ENCODE data around the gene RHBDL2.

The RHBDL2 gene

GRCh38 chr1:38962560-38962959 lies 20.9 kb upstream of the RHBDL2 start:
- Histone ChIP-seq H3K79me2 (ENCODE audit: control insufficient read depth, insufficient read depth, low read length, unreplicated experiment) (no peaks in the 10 kb centered on the region), H2AFZ (ENCODE audit: low read length, unreplicated experiment) (peak overlapping the region; percentile 49), H3K27me3 (ENCODE audit: insufficient read depth, low read length) (no peaks in the 10 kb centered on the region), H3K36me3 (ENCODE audit: insufficient read depth, low read length) (no peaks in the 10 kb centered on the region), H3K27ac (ENCODE audit: low read depth, low read length) (peak overlapping the region; percentile 96), H3K4me3 (ENCODE audit: low read depth, low read length) (peak overlapping the region; percentile 46), H3K4me1 (ENCODE audit: control insufficient read depth, insufficient read depth, low read length, unreplicated experiment) (peaks cover 38% of the 10 kb centered on the region)

GRCh38 chr1:38962113-38962512 lies 20.5 kb upstream of the RHBDL2 start:
- Histone ChIP-seq H2AFZ (ENCODE audit: low read length, unreplicated experiment) (peak overlapping the region; percentile 49), H3K79me2 (ENCODE audit: control insufficient read depth, insufficient read depth, low read length, unreplicated experiment) (no peaks in the 10 kb centered on the region), H3K4me3 (ENCODE audit: low read depth, low read length) (peak overlapping the region; percentile 46), H3K27me3 (ENCODE audit: insufficient read depth, low read length) (no peaks in the 10 kb centered on the region), H3K36me3 (ENCODE audit: insufficient read depth, low read length) (no peaks in the 10 kb centered on the region), H3K27ac (ENCODE audit: low read depth, low read length) (peak overlapping the region; percentile 96), H3K4me1 (ENCODE audit: control insufficient read depth, insufficient read depth, low read length, unreplicated experiment) (peaks cover 38% of the 10 kb centered on the region)

- Histone ChIP-seq H3K4me1 (ENCODE audit: control insufficient read depth, insufficient read depth, low read length, unreplicated experiment) (peaks cover 38% of the 10 kb centered on the region), H3K36me3 (ENCODE audit: insufficient read depth, low read length) (no peaks in the 10 kb centered on the region), H3K79me2 (ENCODE audit: control insufficient read depth, insufficient read depth, low read length, unreplicated experiment) (no peaks in the 10 kb centered on the region), H3K27me3 (ENCODE audit: insufficient read depth, low read length) (no peaks in the 10 kb centered on the region), H2AFZ (ENCODE audit: low read length, unreplicated experiment) (peak overlapping the region; percentile 67), H3K4me3 (ENCODE audit: low read depth, low read length) (no peak overlapping the region), H3K27ac (ENCODE audit: low read depth, low read length) (peak overlapping the region; percentile 52)
Measured at GRCh38 chr1:38958967-38959366, 17.3 kb upstream of the RHBDL2 start.

GRCh38 chr1:38953433-38953860 lies 11.8 kb upstream of the RHBDL2 start:
- Histone ChIP-seq H3K27me3 (ENCODE audit: insufficient read depth, low read length) (no peaks in the 10 kb centered on the region), H3K4me3 (ENCODE audit: low read depth, low read length) (no peak overlapping the region), H3K79me2 (ENCODE audit: control insufficient read depth, insufficient read depth, low read length, unreplicated experiment) (no peaks in the 10 kb centered on the region), H2AFZ (ENCODE audit: low read length, unreplicated experiment) (peak overlapping the region; percentile 91), H3K27ac (ENCODE audit: low read depth, low read length) (0 out of 2 replicates have a peak overlapping the region, but pooled peaks have one; percentile 13), H3K4me1 (ENCODE audit: control insufficient read depth, insufficient read depth, low read length, unreplicated experiment) (peaks cover 10% of the 10 kb centered on the region), H3K36me3 (ENCODE audit: insufficient read depth, low read length) (no peaks in the 10 kb centered on the region)

- Histone ChIP-seq H3K79me2 (ENCODE audit: control insufficient read depth, insufficient read depth, low read length, unreplicated experiment) (no peaks in the 10 kb centered on the region), H3K27ac (ENCODE audit: low read depth, low read length) (no peak overlapping the region), H3K4me1 (ENCODE audit: control insufficient read depth, insufficient read depth, low read length, unreplicated experiment) (peaks cover 8% of the 10 kb centered on the region), H3K4me3 (ENCODE audit: low read depth, low read length) (no peak overlapping the region), H2AFZ (ENCODE audit: low read length, unreplicated experiment) (no peak overlapping the region), H3K27me3 (ENCODE audit: insufficient read depth, low read length) (no peaks in the 10 kb centered on the region), H3K36me3 (ENCODE audit: insufficient read depth, low read length) (no peaks in the 10 kb centered on the region)
Measured at GRCh38 chr1:38950553-38950952, 8.9 kb upstream of the RHBDL2 start.

- H3K27me3 ChIP-seq (ENCODE audit: insufficient read depth, low read length): no peaks in the 10 kb centered on the region
- H3K4me1 ChIP-seq (ENCODE audit: control insufficient read depth, insufficient read depth, low read length, unreplicated experiment): peaks cover 3% of the 10 kb centered on the region
- H3K4me3 ChIP-seq (ENCODE audit: low read depth, low read length): no peak overlapping the region
- H3K36me3 ChIP-seq (ENCODE audit: insufficient read depth, low read length): no peaks in the 10 kb centered on the region
- H3K27ac ChIP-seq (ENCODE audit: low read depth, low read length): no peak overlapping the region
- peaks cover 2% of the 10 kb centered on the region for H3K79me2 ChIP-seq (ENCODE audit: control insufficient read depth, insufficient read depth, low read length, unreplicated experiment)
- H2AFZ ChIP-seq (ENCODE audit: low read length, unreplicated experiment): no peak overlapping the region
Measured at GRCh38 chr1:38944547-38944946, 2.9 kb upstream of the RHBDL2 start.

- H3K27ac ChIP-seq (ENCODE audit: low read depth, low read length): no peak overlapping the region
- H2AFZ ChIP-seq (ENCODE audit: low read length, unreplicated experiment): no peak overlapping the region
- peaks cover 3% of the 10 kb centered on the region for H3K79me2 ChIP-seq (ENCODE audit: control insufficient read depth, insufficient read depth, low read length, unreplicated experiment)
- no peaks in the 10 kb centered on the region for H3K36me3 ChIP-seq (ENCODE audit: insufficient read depth, low read length)
- H3K4me3 ChIP-seq (ENCODE audit: low read depth, low read length): no peak overlapping the region
- H3K27me3 ChIP-seq (ENCODE audit: insufficient read depth, low read length): no peaks in the 10 kb centered on the region
- peaks cover 3% of the 10 kb centered on the region for H3K4me1 ChIP-seq (ENCODE audit: control insufficient read depth, insufficient read depth, low read length, unreplicated experiment)
Measured at GRCh38 chr1:38942664-38943428, 1.2 kb upstream of the RHBDL2 start.

- Histone ChIP-seq H3K27me3 (ENCODE audit: insufficient read depth, low read length) (no peaks in the 10 kb centered on the region), H3K27ac (ENCODE audit: low read depth, low read length) (no peak overlapping the region), H3K4me1 (ENCODE audit: control insufficient read depth, insufficient read depth, low read length, unreplicated experiment) (peaks cover 3% of the 10 kb centered on the region), H3K36me3 (ENCODE audit: insufficient read depth, low read length) (no peaks in the 10 kb centered on the region), H2AFZ (ENCODE audit: low read length, unreplicated experiment) (peak overlapping the region; percentile 82), H3K79me2 (ENCODE audit: control insufficient read depth, insufficient read depth, low read length, unreplicated experiment) (peaks cover 3% of the 10 kb centered on the region), H3K4me3 (ENCODE audit: low read depth, low read length) (peak overlapping the region; percentile 92)
Measured at GRCh38 chr1:38941093-38941492, 537 bp downstream of the RHBDL2 start.

- Histone ChIP-seq H3K79me2 (ENCODE audit: control insufficient read depth, insufficient read depth, low read length, unreplicated experiment) (peaks cover 3% of the 10 kb centered on the region), H2AFZ (ENCODE audit: low read length, unreplicated experiment) (no peak overlapping the region), H3K4me1 (ENCODE audit: control insufficient read depth, insufficient read depth, low read length, unreplicated experiment) (peaks cover 3% of the 10 kb centered on the region), H3K4me3 (ENCODE audit: low read depth, low read length) (peak overlapping the region; percentile 92), H3K36me3 (ENCODE audit: insufficient read depth, low read length) (no peaks in the 10 kb centered on the region), H3K27me3 (ENCODE audit: insufficient read depth, low read length) (no peaks in the 10 kb centered on the region), H3K27ac (ENCODE audit: low read depth, low read length) (no peak overlapping the region)
Measured at GRCh38 chr1:38940339-38941047, 1.1 kb downstream of the RHBDL2 start.

GRCh38 chr1:38938722-38939260 lies 2.8 kb downstream of the RHBDL2 start:
- H3K36me3 ChIP-seq (ENCODE audit: insufficient read depth, low read length): no peaks in the 10 kb centered on the region
- peaks cover 3% of the 10 kb centered on the region for H3K79me2 ChIP-seq (ENCODE audit: control insufficient read depth, insufficient read depth, low read length, unreplicated experiment)
- no peak overlapping the region for H3K4me3 ChIP-seq (ENCODE audit: low read depth, low read length)
- no peak overlapping the region for H3K27ac ChIP-seq (ENCODE audit: low read depth, low read length)
- no peaks in the 10 kb centered on the region for H3K27me3 ChIP-seq (ENCODE audit: insufficient read depth, low read length)
- no peak overlapping the region for H2AFZ ChIP-seq (ENCODE audit: low read length, unreplicated experiment)
- peaks cover 3% of the 10 kb centered on the region for H3K4me1 ChIP-seq (ENCODE audit: control insufficient read depth, insufficient read depth, low read length, unreplicated experiment)

Data from ACC112 (cell line).